Keratinocyte (primary cell): Measurements from ENCODE around the gene FGD4.

ENCODE experiments used
- CTCF ChIP-seq, 3 experiments: IDR thresholded peaks in 1 of 3; conservative IDR thresholded peaks in 1 of 3; optimal IDR thresholded peaks in 1 of 3; 2 replicates in 2 of 3; 3 replicates in 1 of 3; pipeline versions ENCODE3 to v1.5.1; 2011; ENCODE audit warnings: low read length in 3 of 3, mild to moderate bottlenecking in 3 of 3, moderate library complexity in 2 of 3, control low read depth in 1 of 3, inconsistent platforms in 1 of 3; ENCODE audit not compliant: insufficient read depth in 2 of 3; ENCODE audit errors: extremely low read depth in 1 of 3
- EZH2 ChIP-seq: IDR thresholded peaks from one replicate; pipeline ENCODE4 v1.6.1; 2012; ENCODE audit warnings: inconsistent platforms, mild to moderate bottlenecking, low read length, moderate library complexity

GRCh38 chr12:32471591-32472001 lies 72.2 kb downstream of the FGD4 start:
- TF ChIP-seq EZH2: no peak
- TF ChIP-seq CTCF (optimal IDR thresholded peaks at IDR 0.05 in 1 of 3, IDR thresholded peaks at IDR 0.05 in 1 of 3, conservative IDR thresholded peaks at IDR 0.05 in 1 of 3; ENCODE audit: extremely low read depth in 1 of 3, insufficient read depth in 2 of 3, low read length in 3 of 3): no peak
